Activated CD4-positive, alpha-beta T cell treated with anti-CD3 and anti-CD28 coated beads, Interleukin-2, amount 10 ng/mL, durations not matched to agents 24 days and 14 days (primary cell): ENCODE results near the gene TECPR1. TPM values are rescaled to one million over a fixed set of nuclear protein-coding genes. Genes with fewer than 3 reads are reported as not detected.

ENCODE experiments used
- DNase-seq: peaks from one replicate; pipeline ENCODE4 v3.0.0; 2022
- H3K27ac Mint-ChIP-seq: one replicate; pipeline ENCODE4 v1.8.0; 2022; ENCODE audit warnings: mild to moderate bottlenecking, mixed read lengths
- H3K27me3 Mint-ChIP-seq: one replicate; pipeline ENCODE4 v1.8.0; 2022; ENCODE audit warnings: mixed read lengths
- H3K36me3 Mint-ChIP-seq: one replicate; pipeline ENCODE4 v1.8.0; 2022; ENCODE audit warnings: low read depth, mild to moderate bottlenecking, mixed read lengths
- H3K4me1 Mint-ChIP-seq: one replicate; pipeline ENCODE4 v1.8.0; 2021; ENCODE audit warnings: mixed read lengths
- H3K4me3 Mint-ChIP-seq: one replicate; pipeline ENCODE4 v1.8.0; 2022; ENCODE audit warnings: mild to moderate bottlenecking, moderate library complexity, mixed read lengths
- H3K9me3 Mint-ChIP-seq: one replicate; pipeline ENCODE4 v1.8.0; 2021; ENCODE audit warnings: mixed read lengths
- intact Hi-C: fragments of 100-400 bp; cut with micrococcal nuclease; formaldehyde crosslinking; loops from one replicate; pipeline ENCODE4 v1.15.1; 2023
- total RNA-seq: library from RNA; stranded (reverse); gene quantifications from 2 replicates; pipeline ENCODE4 v1.2.3, GENCODE V29; 2022

Gene TECPR1
- total RNA-seq, 1 donor from 2014 or later, result 43.1 TPM

DNA sequence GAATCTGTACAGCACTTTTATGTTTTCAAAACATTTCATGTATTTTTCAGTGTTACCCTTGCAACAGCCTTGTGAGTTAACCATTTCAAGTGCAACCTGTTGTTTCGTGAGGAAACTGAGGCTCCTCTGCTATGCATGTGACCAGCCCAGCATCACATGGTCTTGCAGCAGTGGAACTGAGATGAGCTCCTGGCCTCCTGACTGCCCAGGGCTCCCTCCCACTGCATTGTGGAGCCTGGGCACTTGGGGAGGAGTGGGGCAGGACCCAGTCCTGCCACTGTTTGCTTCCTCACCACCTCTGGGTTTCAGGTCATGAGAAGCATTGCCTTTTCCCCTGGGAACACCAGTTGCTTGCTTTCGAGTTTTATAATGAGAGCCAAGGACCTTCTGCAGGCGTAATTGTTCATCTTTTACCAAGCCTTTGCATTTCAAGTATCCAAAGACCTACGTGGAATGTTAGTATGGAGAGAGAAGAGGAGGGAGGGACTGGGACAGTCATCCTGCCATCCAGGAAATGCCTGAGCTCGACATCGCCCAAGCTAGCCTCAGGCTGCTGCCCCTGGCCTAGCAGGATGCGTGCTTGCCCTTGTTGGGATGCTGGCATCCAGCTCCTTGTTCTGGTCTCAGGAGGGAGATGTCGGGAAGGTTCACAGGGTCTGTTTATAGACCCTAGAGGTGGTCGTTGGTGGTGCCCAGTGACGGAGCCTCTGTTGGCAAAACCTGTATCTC, 73.1 kb downstream of the TECPR1 start:
- H3K4me3 Mint-ChIP-seq, result no peak overlapping the region
- peaks cover 1% of the 10 kb centered on the region for H3K36me3 Mint-ChIP-seq
- intact Hi-C loops, result no loop called here
- H3K4me1 Mint-ChIP-seq, result no peaks in the 10 kb centered on the region
- no peak overlapping the region for H3K27ac Mint-ChIP-seq
- H3K9me3 Mint-ChIP-seq, result no peaks in the 10 kb centered on the region
- no peaks in the 10 kb centered on the region for H3K27me3 Mint-ChIP-seq
- DNase-seq, result no peak

DNA sequence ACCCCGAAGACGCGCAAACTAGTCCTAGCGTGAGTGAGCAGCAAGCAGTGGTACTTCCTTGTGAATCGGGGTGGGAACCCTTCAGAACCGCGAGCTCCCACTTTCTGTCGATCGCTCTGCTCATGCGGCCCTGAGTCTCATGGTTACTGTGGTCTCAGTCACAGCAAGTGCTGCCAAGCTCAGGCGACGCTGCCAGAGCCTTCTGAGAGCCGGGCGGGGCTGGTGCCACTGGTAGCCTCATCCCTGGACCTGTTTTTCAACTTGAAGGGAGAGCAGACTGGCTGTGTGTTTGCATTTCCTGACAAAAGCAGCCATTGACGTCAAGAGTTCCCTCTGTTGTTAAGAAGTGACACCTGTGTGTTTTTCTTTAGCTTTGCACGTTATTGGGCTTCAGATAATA, 73.7 kb downstream of the TECPR1 start:
- peaks cover 1% of the 10 kb centered on the region for H3K36me3 Mint-ChIP-seq

DNA sequence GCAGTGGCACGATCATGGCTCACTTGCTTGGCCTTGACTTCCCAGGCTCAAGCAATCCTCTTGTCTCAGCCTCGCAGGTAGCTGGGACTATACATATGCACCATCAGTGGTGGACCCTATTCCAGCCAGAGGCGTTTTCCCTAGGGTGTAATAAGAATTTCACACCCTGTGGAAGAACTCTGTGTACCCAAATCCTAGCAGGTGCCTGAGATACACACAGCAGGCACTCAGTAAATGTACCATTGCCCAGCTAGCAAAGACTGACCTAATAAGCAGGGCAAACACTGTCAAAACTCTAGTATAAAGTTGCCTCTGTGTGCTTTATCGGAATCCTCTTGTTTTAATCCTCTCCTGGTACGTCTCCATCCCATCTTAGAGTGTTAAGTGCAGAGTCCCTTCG, 74.5 kb downstream of the TECPR1 start:
- intact Hi-C loops, result no loop called here
- no peak overlapping the region for H3K4me3 Mint-ChIP-seq
- no peaks in the 10 kb centered on the region for H3K4me1 Mint-ChIP-seq
- H3K27me3 Mint-ChIP-seq, result no peaks in the 10 kb centered on the region
- H3K36me3 Mint-ChIP-seq, result peaks cover 1% of the 10 kb centered on the region
- no peak overlapping the region for H3K27ac Mint-ChIP-seq
- H3K9me3 Mint-ChIP-seq, result no peaks in the 10 kb centered on the region
- no peak for DNase-seq

More for the DNA sequence above, 73.7 kb downstream of the TECPR1 start:
- Mint-ChIP-seq H3K9me3 (no peaks in the 10 kb centered on the region), H3K27ac (no peak overlapping the region), H3K4me1 (no peaks in the 10 kb centered on the region), H3K4me3 (no peak overlapping the region), H3K27me3 (no peaks in the 10 kb centered on the region)
- DNase-seq, result no peak
- intact Hi-C loops, result no loop called here

DNA sequence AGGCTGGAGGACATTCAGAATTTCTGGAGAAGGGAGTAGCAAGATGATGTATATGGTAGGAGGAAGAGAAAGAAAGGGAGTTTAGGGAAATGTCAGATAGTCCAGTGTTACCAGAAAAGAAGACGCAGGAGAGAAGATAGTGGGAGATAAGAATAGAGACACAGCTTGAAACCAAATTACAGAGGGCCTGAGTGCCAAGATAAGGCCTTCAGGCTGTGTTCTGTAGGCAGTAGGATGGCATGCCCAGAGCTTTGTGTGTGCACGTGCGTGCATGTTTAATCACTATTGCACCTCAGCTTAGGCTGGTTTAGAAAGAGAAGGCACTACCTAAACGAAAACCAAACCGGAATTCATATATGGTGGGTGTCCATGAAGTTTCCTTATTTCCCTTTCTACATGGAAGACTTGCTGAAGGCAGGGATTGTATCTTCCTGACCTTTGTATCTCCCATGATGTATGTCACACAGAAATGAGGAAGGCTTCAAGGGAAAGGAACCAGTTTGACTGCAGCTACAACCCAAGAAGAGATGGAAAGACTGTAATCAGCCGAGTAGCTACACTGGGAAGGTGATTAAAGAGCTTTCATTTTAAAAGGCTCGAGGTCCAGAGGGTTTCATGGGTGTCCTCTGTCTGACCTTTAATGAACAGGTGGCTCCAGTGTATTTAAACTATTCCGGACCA, 76.6 kb downstream of the TECPR1 start:
- DNase-seq, result no peak
- H3K9me3 Mint-ChIP-seq, result no peaks in the 10 kb centered on the region
- intact Hi-C loops, result no loop called here
- no peaks in the 10 kb centered on the region for H3K27me3 Mint-ChIP-seq
- H3K4me3 Mint-ChIP-seq, result no peak overlapping the region
- H3K4me1 Mint-ChIP-seq, result no peaks in the 10 kb centered on the region
- peaks cover 2% of the 10 kb centered on the region for H3K36me3 Mint-ChIP-seq
- no peak overlapping the region for H3K27ac Mint-ChIP-seq

DNA sequence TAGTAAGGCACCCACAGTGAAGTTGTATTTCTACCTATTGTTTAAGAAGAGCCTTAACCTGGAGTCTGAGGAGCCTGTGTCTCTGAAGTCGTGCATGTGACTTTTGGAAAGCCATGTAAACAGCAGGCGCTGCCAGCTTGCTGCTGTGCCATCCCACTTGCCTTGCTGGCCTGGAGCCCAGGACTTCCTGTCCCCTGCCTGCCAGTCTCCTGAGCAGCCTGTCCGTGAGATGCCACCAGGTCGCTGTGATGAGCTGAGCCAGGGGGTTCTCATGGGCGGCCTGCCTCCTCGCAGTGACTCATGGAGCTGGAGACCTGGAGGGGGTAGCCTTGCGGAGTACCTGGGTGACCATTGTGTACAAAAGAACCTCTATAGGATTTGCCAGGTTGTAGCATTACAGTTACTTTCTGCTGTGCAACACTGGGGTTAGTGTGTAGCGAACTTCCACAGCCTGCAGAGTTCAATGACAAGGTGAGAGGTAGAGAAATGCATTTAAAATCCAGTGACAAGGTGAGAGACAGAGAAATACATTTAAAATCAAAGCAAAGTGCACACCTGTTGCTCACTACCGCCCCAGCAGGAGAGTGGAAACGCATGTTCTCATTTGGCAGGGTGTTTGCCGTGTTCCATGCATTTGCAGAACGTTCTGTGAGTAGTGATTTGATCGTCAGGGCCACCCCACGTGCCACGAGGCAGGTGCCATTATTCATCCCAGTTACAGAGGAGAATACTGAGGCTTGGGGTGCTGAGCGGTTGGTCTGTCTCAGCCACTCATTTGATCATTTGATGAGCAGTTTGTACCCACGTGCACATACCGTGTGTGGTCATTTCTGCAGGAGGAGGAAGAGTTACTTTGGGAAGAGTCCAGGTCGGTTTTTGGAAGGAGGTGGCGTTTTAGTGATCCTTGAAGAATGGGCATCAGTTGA, 77.4 kb downstream of the TECPR1 start:
- Mint-ChIP-seq H3K36me3 (peaks cover 2% of the 10 kb centered on the region), H3K9me3 (no peaks in the 10 kb centered on the region), H3K4me3 (no peak overlapping the region), H3K4me1 (no peaks in the 10 kb centered on the region), H3K27me3 (no peaks in the 10 kb centered on the region), H3K27ac (no peak overlapping the region)
- DNase-seq, result no peak
- intact Hi-C loops, result no loop called here

DNA sequence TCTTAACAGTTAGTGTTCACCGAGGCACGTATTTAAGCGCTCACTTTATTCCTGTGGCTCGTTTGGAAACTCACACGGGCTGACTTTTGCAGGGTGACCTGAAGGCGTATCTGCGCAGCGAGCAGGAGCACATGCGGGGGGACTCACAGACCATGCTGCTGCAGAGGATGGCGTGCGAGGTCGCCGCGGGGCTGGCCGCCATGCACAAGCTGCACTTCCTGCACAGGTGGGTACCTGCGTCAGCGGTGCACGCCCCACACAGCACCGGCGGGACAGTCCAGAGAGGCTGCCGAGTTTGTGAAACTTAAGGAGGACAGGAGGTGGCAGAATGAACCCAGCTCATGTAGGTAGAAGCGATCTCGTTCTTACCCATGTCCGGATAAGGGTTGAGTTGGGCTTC, 80.6 kb downstream of the TECPR1 start:
- intact Hi-C loops, result no loop called here
- peaks cover 2% of the 10 kb centered on the region for H3K36me3 Mint-ChIP-seq
- no peaks in the 10 kb centered on the region for H3K27me3 Mint-ChIP-seq
- no peaks in the 10 kb centered on the region for H3K9me3 Mint-ChIP-seq
- DNase-seq, result no peak
- no peak overlapping the region for H3K27ac Mint-ChIP-seq
- H3K4me3 Mint-ChIP-seq, result no peak overlapping the region
- H3K4me1 Mint-ChIP-seq, result peaks cover 6% of the 10 kb centered on the region

DNA sequence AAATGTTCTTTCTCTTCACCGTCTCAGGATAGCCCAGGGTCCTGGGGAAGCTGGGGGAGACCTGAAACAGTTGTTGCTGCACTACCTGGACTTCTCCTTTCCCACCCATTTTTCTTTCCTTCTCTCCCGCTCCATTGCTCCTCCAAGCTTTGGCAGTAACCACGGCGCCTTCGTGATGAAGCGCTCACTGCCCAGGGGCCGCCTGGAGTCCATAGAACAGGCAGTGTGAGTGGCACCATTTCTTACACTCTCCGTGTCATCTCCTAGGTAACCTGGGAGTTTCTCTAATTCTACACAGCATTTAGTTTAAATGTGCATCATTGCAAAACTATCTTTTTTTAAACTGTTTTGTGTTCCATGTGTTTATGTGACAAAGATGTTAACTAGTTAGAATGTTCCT, 81.1 kb downstream of the TECPR1 start:
- Mint-ChIP-seq H3K4me1 (peaks cover 6% of the 10 kb centered on the region), H3K4me3 (no peak overlapping the region), H3K27ac (no peak overlapping the region), H3K36me3 (peaks cover 2% of the 10 kb centered on the region), H3K27me3 (no peaks in the 10 kb centered on the region), H3K9me3 (no peaks in the 10 kb centered on the region)
- no peak for DNase-seq
- intact Hi-C loops, result no loop called here

DNA sequence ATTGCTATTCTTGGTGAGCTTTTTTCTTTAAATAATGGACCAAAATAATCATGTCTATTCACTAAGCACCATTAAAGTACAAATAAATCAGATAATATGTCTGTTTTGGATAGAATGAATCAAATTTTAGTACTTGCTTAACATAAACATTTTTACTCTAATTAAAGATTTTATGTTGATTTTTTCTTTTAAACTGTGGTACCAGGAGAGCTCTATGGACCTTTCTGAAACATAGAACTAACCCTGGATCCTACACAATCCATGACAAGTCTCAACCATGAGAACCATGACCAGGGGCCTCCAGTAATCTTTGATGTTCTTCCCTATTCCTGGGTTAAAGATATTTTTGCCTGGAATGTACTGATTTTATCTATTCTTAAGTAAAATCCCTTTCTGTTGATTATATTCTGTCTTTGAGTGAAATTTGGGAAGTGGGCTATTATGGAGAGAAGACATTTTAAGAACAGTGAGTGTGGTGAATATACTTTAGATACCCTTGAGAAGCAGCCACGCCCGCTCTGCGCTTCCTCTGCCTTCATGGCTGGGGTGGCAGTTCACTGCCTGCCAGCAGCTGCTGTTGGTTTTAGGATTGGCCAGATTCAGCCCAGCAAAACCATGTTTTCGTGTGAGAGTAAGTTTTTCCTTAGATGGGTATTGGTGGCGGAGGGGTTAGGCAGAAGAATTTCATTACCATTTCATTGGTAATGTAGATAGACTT, 83.0 kb downstream of the TECPR1 start:
- H3K4me1 Mint-ChIP-seq, result peaks cover 6% of the 10 kb centered on the region
- H3K4me3 Mint-ChIP-seq, result no peak overlapping the region

DNA sequence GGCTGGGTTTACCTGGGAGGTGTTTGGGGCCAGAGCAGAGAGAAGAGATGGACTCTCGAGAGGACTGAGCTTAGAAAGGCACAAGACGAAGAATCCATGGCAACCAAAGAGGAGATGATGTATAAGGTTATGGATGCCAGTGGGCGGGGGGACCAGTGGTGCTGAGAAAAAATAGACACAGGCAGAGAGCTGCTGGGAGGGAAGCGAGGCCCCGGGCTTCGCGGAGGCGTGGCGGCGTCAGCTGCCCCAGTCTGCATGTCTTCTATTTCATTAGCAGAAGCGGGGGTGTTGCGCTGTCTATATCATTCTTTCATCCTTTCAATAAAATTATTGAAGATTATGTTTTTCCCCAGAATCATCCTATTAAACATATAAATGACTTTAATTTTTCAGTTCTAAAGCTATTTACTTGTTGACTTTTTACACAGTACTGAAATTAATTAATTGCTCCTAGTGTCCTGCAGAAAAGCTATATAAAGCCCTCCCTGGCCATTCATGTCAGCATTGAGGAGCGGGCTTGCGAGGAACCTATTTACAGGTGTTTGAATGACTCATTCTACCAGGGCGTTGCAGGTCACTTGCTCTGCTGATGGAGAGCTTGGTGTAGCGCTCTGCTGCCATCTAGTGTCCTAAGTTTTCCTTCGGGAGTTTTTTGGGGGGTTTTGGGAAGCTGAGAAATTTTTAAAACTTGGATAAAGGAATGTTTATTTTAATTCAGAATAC, 83.7 kb downstream of the TECPR1 start:
- no peaks in the 10 kb centered on the region for H3K9me3 Mint-ChIP-seq
- peaks cover 6% of the 10 kb centered on the region for H3K4me1 Mint-ChIP-seq
- peaks cover 2% of the 10 kb centered on the region for H3K36me3 Mint-ChIP-seq
- no peaks in the 10 kb centered on the region for H3K27me3 Mint-ChIP-seq
- intact Hi-C loops, result loop anchor here (1.0 kb wide), 2 partner anchors 62 to 147 kb away; partner anchors contain the start of gene LMTK2
- H3K27ac Mint-ChIP-seq, result no peak overlapping the region
- no peak overlapping the region for H3K4me3 Mint-ChIP-seq
- peak; percentile 90 for DNase-seq

More for the DNA sequence above, 83.0 kb downstream of the TECPR1 start:
- H3K9me3 Mint-ChIP-seq, result no peaks in the 10 kb centered on the region
- no peak overlapping the region for H3K27ac Mint-ChIP-seq
- intact Hi-C loops, result loop anchor here (1.0 kb wide), 2 partner anchors 63 to 148 kb away; partner anchors contain the start of gene LMTK2
- no peak for DNase-seq
- H3K27me3 Mint-ChIP-seq, result no peaks in the 10 kb centered on the region
- peaks cover 2% of the 10 kb centered on the region for H3K36me3 Mint-ChIP-seq

DNA sequence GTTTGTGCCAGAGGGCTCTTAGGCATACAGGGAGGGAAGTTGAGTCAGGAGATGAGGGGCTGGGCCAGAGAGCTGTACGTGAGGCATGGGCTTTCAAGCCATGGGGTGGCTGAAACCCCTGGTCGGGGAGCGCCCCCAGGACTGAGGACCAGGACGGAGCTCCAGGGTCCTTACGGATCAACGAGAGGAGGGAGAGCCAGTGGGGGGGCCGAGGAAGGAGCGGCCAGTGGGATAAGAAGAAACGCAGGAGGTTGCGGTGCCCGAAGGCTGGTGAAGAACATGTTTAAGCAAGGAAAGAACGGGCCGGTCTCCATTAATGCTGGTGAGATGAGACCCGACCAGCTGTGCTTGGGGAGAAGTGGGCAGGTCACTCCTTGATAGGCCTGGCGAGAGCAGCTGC, 84.4 kb downstream of the TECPR1 start:
- intact Hi-C loops, result loop anchor here (1.0 kb wide), 2 partner anchors 61 to 146 kb away; partner anchors contain the start of gene LMTK2
- Mint-ChIP-seq H3K4me1 (peaks cover 6% of the 10 kb centered on the region), H3K36me3 (peaks cover 2% of the 10 kb centered on the region), H3K27ac (no peak overlapping the region), H3K27me3 (no peaks in the 10 kb centered on the region), H3K4me3 (no peak overlapping the region), H3K9me3 (no peaks in the 10 kb centered on the region)
- no peak for DNase-seq

DNA sequence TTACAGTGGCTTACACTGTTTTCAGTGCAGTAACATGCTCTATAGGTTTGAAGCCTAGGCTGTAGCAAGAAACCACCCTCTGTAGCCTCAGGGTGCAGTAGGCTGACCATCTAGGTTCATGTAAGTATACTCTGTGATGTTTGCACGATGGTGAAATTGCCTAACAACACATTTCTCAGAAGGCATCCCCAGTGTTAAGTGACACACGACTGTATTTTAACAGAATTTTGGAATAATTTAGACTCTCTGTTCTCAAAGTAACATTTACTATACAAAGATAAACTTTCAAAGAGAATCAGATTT, 85.4 kb downstream of the TECPR1 start:
- Mint-ChIP-seq H3K9me3 (no peaks in the 10 kb centered on the region), H3K27me3 (no peaks in the 10 kb centered on the region), H3K27ac (no peak overlapping the region), H3K36me3 (no peaks in the 10 kb centered on the region), H3K4me3 (no peak overlapping the region), H3K4me1 (peaks cover 6% of the 10 kb centered on the region)
- no peak for DNase-seq
- intact Hi-C loops, result no loop called here

DNA sequence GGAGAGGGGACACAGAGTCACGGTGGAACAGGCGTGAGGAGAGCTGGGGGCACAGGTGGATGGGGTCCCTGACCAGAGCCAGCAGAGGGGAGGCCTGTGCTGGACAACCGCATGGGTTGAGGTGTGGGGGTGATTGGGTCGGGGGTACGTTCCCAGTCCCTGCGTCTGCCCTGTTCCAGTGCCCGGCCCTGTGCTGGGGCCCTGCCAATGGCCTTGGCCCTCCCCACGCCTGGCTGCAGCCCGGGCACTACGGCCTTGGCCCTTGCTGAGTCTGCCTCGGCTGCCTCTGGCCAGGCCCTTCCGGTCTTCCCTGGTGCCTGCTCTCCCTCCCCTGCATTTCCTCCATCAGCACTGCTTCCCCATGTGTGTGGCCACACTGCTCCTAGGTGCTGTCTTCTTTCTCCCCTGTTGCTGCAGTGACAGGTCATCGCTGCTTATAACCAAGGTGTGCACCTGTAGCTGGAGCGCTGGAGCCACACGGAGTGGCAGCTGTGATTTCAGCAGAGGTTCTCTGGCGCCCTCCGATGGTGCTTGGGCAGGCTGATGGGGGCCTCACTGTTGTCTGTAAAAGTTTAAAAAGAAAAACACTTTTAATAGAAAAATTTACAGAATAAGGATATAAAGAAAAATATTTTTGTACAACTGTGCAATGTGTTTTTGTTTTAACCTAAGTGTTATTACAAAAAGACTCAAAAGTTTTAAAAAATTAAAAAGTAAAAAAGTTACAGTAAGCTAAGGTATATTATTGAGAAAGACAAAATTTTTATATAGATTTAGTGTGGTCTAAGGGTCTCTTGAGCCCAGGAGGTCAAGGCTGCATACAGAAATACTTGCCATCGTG, 86.0 kb downstream of the TECPR1 start:
- no peaks in the 10 kb centered on the region for H3K27me3 Mint-ChIP-seq
- H3K36me3 Mint-ChIP-seq, result no peaks in the 10 kb centered on the region
- intact Hi-C loops, result no loop called here
- H3K27ac Mint-ChIP-seq, result no peak overlapping the region
- peaks cover 6% of the 10 kb centered on the region for H3K4me1 Mint-ChIP-seq
- no peak overlapping the region for H3K4me3 Mint-ChIP-seq
- peak; percentile 85 for DNase-seq
- no peaks in the 10 kb centered on the region for H3K9me3 Mint-ChIP-seq
